CD4-positive, alpha-beta T cell treated with Interferon alpha-2 for 1 hour (primary cell): ENCODE results near the gene POU2F3.

ENCODE experiments used
- DNase-seq, 2 donors: peaks; one replicate each; pipeline ENCODE4 v3.0.0-alpha.2; 2020 to 2022

Gene POU2F3

DNA sequence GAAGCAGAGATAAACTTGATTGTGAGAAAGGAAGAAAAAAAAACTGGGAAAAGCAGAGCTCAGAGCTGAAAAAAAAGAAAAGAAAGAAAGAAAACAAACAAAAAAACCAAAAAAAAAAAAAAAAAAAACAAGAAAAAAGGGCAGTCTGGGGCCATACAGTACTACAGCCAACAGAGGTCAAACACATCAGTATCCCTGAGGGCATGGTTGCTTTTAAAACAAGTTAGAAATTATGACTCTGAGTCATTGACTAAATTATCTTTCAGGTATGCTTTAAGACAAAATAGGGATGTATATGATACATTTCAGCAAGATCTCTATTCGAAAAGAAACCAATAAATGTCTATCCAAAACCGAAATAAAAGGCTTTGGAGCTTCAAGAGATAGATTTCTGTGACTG, 48.1 kb downstream of the POU2F3 start:
- no peak for DNase-seq

DNA sequence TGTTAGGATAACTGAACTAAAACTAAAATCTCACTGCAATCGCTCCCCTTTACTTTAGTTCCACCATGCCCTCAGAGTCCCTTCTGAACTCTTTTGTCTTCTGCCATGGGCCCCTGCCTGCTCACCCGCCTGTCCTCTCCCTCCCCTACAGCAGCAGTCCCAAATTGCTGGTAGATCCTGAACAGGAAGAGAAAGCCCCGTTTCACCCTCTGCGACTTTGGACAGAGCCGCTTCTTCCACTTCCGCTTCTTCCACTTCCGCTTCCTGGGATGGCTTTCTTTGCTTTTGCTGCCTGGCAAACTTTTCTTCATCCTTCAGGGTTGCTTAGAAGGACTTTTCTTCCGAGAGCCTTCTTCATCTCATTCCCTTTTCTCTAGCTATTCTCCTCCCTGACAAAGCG, 49.5 kb downstream of the POU2F3 start:
- DNase-seq = no peak

DNA sequence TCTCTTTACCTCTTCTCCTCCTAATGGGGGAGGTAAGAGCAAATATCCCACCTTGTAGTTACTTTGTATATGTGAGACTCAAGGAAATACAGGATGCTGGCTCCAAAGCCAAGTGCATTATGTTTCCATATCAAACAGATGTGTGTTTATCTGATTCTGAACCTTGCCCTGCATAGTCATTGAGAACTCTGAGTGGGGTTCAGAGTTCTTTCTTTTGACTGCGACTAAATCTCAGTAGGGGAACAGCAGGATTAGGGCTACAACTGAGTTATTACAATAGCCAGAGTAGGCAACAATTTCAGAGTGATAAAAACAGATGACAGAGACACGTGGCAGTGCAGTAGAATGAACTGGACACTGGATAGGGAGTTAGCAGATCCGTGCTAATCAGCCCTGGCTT, 51.0 kb downstream of the POU2F3 start:
- DNase-seq = no peak

DNA sequence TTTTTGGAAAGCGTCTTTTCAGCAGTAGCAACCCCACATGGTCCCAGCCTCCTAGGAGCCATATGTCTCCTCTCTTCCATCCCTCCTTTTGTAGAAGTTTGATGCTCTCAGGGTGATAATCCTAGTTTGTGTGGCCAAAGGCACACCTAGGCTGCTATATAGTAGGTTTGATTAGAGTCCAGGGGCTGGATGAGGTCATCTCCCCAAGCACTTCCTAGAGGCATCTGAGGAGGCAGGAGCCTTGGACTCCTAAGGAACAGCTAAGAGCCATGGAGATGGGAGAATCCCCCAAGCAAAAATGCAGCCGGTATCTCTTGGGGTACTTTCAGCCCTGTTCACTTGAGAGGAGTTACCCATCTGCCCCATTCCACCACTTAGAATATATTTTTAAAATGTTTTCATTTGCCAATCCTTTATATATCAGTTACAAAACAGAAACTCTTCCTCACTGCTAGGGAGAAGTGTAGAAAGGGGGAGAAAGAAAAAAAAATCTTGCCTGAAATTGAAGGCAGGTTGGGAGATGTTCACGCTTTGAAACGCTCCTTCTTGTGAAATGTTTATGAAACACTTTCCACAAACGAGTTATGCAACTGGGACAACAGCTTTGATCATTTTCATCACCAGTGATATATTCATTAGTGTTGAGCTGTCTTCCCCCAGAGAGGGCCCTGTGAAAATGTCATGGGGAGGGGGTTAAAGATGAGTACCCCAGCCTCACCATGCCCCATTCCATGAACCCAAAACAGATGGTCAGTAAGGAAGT, 53.3 kb downstream of the POU2F3 start:
- DNase-seq = no peak

DNA sequence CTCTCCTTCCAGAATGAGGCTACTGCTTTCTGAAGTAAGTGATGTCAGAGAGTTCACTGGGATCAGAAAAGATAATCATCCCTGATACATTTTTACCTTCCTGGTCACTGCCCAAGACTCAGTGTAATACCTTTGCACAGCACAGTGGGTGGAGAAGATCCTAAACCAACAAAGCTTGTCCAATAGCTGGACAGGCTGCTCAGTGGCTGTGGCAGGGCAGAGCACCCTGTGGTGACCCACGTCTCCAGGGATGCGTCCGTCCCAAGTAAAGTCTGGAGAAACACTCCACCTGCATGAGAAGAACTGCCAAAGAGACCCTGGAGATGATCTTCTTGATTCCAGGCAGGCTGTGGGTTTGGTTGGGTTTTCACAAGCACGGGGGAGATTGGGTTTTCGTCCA, 54.2 kb downstream of the POU2F3 start:
- DNase-seq = no peak

DNA sequence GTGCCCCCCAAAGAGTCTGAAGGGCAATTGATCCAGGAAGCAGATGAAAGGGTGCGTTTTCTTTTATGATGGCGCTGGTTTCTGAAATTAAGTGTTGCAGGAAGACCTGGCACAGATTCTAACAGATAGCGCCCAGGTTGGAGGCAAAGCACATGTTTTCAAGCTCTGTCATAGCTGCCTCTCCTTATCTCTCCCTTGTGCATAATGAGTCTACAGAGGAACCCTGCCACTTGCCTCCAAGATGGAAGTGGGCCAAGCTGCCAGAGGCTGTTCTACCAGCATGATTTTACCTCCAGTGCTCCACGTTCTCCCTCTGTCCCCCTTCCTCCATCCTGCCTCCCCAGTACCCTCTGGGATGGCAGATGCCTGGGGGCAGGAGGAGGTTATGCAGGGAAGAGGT, 55.2 kb downstream of the POU2F3 start:
- DNase-seq = no peak

GRCh38 chr11:120296554-120296953, 56.6 kb downstream of the POU2F3 start:
- no peak for DNase-seq

DNA sequence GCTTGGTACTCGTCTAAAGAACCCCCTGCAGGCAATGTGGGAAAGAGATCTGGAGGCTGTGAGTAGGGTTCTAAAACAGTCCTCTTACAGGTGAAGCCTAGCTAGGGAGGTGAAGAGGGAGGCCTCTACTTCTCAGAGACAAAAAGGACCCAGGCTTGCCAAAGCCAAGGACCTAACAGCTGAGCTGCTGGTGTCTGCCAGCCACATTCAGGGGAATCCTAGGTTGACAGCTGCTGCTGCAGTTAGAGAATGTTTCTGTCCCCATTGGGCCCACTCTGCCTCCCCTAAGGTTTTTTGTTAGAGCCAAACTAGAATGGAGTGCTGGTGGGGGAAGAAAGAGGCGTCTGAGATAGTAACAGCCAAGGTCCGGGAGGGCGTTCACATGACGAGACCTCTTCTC, 58.5 kb downstream of the POU2F3 start:
- DNase-seq = no peak

DNA sequence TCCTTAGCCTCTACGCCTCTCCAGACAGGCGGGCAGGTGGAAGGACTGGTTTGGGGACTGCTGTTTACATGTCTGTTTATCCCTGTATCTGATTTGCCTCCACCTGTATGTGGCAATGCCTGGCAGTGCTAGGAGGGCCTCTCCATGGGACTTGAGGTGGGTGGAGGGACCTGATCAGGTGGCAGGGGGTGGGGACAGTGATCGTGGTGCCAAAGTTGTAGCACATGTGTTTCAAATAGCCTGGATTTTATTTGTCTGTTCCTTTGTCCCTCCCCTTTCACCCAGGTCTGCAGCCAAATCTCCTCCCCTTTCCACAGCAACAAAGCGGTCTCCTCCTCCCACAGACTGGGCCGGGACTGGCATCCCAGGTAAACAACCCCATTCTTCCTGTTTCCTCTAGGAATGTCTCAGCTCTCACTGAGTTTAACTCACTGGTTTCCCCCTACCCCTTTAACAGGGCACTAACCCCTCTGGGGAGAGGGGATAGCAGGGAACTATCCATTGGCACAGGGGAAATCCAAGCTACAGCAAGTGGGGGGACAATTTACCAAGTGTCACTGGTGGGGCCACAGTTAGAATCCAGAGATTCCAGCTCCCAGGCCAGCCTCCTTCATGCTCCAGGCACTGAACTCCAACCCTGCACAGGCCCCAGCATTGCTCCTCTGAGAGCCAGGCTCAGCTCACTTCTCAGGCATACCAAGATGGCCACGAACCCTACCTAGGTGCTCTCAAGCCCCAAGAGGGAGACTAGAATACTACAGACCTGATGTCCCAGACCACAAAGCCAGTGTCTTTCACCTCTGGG, 62.3 kb downstream of the POU2F3 start:
- no peak for DNase-seq

DNA sequence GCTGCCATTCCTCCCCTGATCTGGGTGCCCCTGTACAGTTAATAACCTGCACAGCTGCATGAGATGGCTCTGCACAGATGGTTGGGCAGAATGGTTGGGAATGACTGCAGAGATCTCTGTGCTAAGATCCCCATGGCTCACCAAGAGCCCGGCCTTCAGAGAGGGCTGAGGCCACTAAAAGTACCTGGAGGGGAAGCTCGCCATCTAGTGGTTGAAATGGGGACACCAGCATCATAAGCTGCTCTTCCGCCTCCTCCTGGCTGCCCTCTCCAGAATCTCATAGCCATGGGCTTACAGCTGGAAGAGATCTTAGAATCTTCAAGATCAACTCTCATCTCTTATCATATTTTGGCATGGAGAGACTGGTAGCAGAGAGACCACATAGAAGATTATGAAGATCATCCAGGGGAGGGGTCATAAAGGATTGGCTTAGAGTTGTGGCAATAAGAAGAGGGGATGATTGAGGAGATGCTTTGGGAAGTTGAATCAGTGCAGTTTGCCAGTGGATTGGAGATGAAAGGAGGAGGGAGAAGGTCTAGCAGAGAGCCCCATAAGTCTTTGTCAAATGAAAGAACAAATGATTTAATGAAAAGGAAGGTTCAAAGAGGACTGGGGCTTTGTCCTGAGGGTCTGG, 63.2 kb downstream of the POU2F3 start:
- peak; percentile 45 to 59 for DNase-seq

DNA sequence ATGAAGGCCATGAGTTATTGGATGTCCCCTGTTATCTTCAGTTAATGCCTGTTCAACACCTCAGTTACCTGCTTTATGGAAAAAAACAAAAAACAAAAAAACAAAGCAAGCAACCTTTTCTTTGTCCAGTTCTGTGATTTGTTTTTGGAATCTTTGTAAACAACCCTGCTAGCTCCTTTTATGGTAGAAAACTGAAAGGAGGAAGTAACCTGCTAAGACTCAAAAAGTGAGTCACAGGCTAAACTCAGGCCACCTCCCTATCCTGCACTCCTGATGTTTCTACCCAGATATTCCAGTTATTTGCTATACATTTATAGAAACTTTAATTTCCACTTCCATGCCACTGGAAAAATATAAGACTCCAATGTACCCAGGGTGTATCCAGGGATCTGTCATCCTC, 64.6 kb downstream of the POU2F3 start:
- DNase-seq = no peak

GRCh38 chr11:120305286-120305685, 65.3 kb downstream of the POU2F3 start:
- DNase-seq = no peak

GRCh38 chr11:120306519-120307242, 66.7 kb downstream of the POU2F3 start:
- DNase-seq = no peak

GRCh38 chr11:120307476-120307875, 67.5 kb downstream of the POU2F3 start:
- no peak for DNase-seq

DNA sequence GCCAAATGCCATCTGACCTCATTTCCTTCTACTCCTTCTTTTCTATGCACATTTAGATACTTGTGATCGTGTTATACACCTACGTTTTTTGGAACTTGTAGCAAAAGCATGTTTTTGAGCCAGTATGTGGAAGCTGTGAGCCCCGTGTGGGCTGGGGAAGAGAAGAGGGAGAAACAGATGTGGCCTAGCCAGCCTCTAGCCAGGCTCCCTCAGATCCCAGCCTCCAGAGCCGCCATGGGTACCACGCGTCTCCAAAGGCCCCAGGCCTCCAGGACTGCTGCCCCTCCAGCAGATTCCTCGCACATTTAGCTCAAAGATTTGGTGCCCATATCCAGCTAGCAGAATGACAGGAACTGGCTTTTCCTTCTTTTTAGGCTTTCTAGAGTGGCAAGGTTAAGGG, 68.1 kb downstream of the POU2F3 start:
- DNase-seq = no peak

GRCh38 chr11:120310870-120311269, 70.9 kb downstream of the POU2F3 start:
- no peak for DNase-seq

- DNase-seq = no peak
These were observed 74.9 kb downstream of the POU2F3 start for GRCh38 chr11:120314861-120315260.

- DNase-seq = no peak
These were observed 77.1 kb downstream of the POU2F3 start for GRCh38 chr11:120316880-120317688.

- DNase-seq = no peak
These were observed 77.9 kb downstream of the POU2F3 start for GRCh38 chr11:120317689-120318480.

DNA sequence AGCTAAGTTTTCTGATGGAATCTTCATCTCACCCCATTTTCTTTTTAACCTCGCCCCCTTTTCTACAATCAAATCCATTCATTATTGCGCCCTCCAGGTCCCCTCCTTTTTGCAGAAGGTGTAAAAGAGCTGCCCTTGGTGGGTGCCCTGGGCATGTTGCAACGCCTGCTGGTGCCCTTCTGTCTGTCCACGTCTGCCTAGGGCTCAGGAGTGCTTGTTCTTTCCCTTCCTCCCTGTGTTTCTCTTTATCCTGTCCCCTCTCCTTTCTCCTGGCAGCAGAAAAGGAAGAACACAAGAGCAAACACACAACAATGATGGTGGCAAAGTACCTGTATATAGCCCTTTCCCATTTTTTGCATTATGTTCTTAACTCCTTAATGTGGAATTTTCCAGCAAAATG, 79.0 kb downstream of the POU2F3 start:
- no peak for DNase-seq
